HG03196 (cell line): ENCODE results near the gene CNDP2.

ENCODE experiments used
- ATAC-seq: cut with Tn5 transposase; IDR thresholded peaks from one replicate; pipeline ENCODE4 v1.9.1; 2021; ENCODE audit not compliant: unreplicated experiment

Gene CNDP2

GRCh38 chr18:74495581-74496507, at the start of gene CNDP2:
Gene CNDP2 (plus strand): TSS chr18:74496363. CDS start chr18:74499974, 3,611 bp downstream.
- peak; percentile 75 for ATAC-seq

DNA sequence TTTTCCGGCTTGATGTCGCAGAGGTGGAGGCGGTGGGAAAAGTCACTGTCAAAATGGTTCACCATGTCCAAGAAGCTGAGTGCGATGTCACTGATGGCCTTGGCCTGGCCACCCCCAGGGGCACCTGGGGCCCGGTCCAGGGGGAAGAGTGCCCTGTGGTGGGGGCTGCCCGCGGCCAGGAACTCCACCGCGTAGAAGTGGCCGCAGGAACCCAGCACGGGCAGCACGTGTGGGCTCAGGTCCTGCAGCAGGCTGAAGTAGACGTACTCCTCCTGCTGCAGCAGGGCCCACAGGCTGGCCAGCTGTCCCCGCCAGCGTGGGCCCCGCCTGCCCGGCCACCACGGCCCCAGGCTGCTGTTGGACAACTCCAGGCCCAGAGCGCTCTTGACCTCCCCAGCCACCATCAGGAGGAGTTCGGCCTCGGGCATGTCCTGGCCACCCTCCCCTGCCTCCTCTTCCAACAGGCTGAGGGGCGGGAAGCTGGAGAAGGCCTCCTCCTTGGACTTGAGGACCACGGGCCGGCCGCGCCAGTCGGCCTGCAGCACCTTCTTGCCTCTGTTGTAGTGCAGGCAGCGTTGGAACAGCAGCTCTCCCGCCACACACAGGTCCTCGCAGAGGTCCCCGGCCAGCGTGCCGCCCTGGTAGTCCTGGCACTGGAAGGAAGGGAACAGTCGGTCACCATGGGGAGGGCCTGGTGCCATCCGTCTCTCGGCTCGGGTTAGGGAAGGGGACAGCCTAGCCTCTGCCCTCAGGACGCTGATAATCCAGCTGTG, 49.3 kb upstream of the CNDP2 start:
- ATAC-seq: no peak

GRCh38 chr18:74447404-74448152, 48.6 kb upstream of the CNDP2 start:
- ATAC-seq: no peak

DNA sequence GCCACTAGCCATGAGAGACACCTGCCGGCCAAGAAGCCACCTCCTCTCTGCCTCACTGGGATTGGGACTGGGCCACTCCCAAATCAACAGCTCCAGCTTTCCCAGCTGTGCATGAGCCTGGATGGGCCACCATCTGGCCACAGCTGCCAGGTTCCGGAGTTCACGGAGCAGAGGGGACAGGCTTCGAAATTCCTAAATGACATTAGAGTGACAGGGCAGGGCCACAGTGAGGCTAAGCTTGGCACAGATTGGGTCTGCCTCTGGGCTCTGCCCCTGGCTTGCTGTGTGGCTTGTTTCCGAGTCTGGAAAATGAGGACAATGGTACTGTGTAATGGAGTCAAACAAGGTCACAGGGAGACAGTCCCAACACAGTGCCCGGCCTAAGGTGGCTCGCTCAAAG, 45.5 kb upstream of the CNDP2 start:
- no peak for ATAC-seq

- no peak for ATAC-seq
Observed at GRCh38 chr18:74451148-74451547, 45.0 kb upstream of the CNDP2 start.

GRCh38 chr18:74453016-74453566, 43.1 kb upstream of the CNDP2 start:
- no peak for ATAC-seq

DNA sequence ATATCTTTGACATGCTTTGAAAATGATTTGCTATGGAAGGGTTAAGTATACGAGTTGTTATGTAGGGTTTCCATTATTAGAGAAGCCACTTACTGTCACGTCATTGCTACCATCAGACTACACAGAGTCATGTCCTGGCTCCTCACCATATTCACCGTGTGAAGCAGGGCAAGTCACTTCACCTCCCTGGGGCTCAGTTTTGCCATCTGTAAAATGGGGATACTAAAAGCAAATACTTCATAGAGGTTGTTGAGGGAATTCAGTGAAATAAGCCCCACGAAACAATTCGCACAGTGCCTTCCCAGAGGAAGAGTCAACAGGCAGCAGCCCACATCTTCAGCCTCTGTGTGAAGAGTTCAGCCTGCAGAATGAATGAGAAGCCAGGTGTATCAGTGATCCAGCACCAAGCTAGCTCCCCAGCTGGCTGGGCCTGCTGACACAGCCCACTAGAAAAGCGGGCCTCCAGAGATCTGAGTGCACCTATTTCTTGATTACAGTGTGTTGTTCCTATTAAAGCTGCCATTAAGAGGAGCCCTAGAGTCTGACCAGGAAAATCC, 42.4 kb upstream of the CNDP2 start:
- no peak for ATAC-seq

GRCh38 chr18:74454279-74454751, 41.8 kb upstream of the CNDP2 start:
- no peak for ATAC-seq

GRCh38 chr18:74455386-74455785, 40.8 kb upstream of the CNDP2 start:
- no peak for ATAC-seq

GRCh38 chr18:74456017-74456348, 40.2 kb upstream of the CNDP2 start:
- ATAC-seq: no peak

DNA sequence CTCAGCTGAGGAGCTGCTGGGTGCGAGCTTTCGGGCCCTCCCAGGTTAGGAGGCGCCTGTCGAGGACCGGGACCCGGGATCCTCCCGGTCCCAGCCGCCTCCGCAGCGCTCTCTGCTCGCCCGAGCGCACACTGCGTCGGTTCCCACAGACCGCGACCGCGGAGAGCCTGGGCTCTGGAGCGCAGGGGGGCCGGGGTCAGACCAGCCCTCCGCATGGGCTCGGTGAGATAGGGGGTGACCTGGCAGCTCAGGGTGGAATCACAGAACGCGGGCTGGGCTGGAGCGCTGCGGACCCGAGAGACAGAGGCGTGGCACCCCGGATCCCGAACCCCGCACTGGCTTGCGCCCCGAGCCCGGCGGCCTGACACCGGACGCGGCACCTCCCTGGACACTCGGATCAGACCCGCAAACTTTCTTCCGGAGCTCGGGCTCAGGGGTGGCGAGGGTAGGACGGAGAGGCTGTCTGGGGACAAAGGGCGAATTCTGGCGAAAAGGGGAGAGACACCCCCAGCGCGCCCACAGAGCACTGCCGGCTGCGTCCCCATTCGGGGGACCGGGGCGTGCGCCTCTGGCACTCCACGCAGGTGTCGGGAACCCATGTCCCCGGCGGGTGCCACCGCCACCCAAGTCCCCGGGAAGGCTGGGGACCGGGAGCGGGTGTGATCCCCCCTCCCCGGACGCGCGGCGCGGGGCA, 39.7 kb upstream of the CNDP2 start:
- ATAC-seq: no peak

DNA sequence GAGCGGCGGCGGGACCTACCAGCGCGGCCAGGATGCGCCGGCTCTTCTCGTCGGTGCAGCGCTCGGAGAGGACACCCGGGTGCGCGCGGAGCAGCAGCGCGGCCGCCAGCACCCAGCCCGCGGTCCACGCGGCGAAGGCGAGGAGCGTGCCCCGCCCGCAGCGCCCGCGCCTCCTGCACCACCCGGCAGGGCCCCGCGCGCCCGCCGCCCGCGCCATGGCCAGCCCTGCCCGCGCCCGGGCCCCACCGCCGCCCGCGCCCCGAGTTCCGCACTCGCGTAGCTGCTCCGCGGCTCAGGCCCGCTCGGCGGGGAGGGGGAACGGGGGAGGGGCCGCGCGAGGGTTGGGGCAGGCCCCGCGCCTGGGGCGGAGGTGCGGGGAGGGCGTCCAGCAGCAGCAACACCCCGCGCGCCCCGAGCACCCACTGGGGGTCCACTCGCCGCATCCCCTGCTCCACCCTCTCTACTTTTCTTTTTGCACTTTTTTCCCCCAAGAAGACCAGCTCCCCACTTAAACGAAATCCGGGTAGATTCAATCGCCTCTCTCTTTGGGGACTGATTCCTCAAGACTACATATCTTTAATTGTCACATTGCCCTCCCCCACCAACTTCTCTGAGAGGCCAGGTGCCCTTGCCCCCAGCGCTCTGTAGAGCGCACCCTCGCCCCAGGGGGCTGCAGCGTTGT, 39.0 kb upstream of the CNDP2 start, which contains the start of gene DIPK1C:
TSS of gene DIPK1C (minus strand) at position 266 of the 682 bp plus-strand sequence. CDS start at position 217, 49 bp downstream.
- ATAC-seq: no peak

GRCh38 chr18:74457725-74458421, 38.3 kb upstream of the CNDP2 start:
- ATAC-seq: no peak

- no peak for ATAC-seq
Observed at GRCh38 chr18:74459889-74460288, 36.3 kb upstream of the CNDP2 start.

- no peak for ATAC-seq
Observed at GRCh38 chr18:74460825-74461224, 35.3 kb upstream of the CNDP2 start.

DNA sequence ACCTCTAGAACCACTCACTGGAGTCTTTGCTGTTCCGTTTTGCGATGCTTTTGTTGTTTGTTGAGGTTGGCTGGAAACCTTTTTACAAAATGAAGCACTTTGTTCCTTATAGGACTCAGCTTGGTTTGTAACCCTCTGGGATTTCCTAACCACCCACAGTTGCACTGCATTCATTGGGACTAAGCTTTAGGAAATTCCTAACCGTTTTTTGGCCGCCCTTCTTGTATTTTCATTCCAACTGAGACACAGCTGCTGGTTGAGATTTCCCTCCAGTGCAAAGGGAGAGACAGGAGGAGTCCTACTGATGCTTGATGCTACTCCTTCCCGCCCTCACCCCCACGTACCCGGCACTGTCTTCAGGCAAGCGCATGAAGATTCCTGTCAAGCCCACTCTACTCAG, 32.9 kb upstream of the CNDP2 start:
- ATAC-seq: no peak

GRCh38 chr18:74463983-74464382, 32.2 kb upstream of the CNDP2 start:
- ATAC-seq: no peak

- ATAC-seq: no peak
Observed at GRCh38 chr18:74465775-74466174, 30.4 kb upstream of the CNDP2 start.

DNA sequence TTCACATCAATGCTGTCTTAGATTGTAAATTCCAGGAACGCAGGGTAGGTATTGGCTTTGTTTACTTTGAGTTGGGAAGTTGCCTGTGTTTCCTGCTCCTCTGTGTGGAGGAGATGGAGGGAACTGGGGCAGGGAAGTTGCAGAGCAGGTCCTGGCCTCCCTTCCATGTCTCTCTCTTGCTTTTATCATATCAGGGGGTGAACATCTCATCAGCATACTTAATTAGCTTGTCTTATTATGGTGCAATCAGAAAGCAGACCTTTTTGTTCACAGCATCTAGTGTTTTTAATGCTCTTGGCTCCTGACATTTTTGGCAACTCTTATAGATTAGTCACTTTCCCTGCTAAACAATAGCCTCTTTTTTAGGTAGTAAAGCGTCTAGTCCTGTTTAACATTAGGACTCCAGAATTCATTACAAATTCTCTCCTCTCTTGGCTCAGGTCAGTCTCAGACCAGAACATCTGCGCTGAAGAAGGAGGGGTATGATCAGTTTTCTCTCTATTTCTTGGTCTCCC, 27.6 kb upstream of the CNDP2 start:
- no peak for ATAC-seq
